COLO668 (cell line): ENCODE data around the gene FUT2.

ENCODE experiments used
- DNase-seq: peaks from one replicate; lab custom pipeline; 2025; ENCODE audit not compliant: unreplicated experiment; lab: John Stamatoyannopoulos, UW

Gene FUT2

DNA sequence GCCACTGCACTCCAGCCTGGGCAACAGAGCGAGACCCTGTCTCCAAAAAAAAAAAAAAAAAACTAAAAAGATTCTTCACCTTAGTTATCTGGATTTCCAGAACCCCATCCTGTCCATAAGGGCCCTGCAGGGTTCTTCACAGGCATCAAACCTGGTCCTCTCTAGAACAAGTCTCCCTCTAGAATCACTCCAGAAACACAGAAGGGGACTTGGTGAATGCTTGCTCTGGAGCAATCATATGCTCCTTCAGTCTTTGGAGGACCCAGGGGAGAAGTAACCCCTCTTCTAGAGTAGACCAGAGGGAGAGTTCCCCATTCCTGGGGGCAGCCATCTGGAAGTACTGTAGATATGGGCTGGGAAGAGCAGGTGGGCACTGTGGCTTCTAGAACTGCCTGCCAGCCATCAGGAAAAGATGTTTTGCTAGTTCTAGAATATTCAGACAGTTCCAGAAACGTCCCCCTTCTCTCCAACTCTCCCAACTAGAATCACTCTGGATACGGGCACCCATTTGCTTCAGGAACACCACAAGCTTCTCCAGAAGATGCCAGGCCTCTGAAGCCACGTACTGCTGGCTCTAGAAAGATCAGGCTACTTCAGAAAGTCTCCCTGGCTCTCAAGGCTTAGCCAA is 53.9 kb downstream of the FUT2 start:
- DNase-seq, result no peak

DNA sequence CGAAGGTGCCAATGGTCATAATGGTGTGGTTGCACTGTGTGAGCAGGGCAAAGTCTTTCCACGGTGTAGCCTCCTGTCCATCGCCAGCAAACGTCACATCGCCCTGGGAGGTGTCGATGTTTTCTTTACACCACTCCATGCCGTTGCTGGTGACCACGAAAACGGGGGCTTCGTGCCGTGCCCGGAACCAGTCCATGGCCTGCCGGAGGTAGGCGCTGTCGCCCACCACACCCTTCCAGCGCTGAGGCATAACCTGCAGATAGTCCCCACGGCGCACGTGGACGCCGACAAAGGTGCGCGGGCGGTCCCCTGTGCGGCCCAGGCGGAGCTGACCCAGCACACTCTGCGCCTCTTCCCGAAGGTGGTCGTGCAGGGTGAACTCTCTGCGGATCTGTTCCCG is 54.6 kb downstream of the FUT2 start:
- no peak for DNase-seq

DNA sequence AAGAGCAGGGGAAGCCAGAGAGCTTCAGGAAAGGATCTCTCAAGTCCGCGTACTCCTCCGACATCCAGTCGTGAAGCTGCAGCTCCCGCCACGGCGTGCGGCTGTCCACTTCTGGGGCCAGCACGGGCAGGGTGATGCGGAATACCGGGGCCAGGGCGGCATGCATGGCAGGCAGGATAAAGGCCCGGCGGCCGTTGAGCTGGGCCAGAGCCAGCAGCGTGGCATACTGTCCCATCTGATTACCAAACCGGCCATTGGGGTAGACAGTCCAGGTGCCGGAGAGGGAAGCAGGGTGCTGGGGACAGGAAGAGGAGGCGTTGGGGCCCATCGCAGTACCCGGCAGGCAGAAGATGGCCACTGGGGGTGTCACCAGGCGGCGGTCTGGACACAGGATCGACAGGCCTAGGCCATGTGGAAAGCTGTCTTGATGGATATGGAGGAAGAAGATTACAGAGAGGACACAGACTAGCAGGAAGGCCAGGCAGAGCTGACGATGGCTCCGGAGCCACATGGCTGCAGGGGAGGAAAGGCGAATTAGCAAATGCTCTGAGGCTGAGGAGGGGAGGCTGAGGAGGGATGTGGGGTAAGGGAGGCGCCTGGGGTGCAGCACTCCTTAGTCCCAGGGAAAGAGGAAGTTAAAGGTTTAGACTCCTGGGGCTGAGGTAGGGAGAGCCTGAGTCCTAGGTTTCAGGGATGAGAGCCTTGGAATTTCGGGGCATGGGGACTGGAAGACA is 55.2 kb downstream of the FUT2 start:
- DNase-seq, result no peak

DNA sequence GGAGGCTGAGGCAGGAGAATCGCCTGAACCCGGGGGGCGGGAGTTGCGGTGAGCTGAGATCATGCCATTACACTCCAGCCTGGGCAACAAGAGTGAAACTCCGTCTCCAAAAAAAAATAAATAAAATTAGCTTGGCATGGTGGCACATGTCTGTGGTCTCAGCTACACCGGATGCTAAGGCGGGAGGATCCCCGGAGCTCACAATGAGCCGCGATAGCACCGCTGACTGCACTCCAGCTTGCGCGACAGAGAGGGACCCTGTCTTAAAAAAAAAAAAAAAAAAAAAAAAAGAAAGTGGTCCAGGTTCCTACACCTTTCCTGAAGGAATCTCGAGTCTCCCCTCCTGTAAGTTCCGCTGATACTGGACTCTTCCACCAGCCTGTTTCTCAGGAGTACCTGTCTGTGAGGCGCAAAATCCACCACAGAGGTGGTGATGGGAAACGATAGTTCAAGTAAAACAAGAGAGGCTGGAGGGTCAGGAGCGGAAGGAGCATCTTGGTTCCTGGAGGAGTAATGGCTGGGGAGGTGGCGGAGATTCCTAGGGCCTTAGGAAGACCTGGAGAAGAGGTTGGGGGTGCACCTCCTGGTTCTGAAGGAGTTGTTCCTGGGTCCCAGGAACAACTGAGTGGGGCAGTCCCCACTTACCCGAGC is 56.2 kb downstream of the FUT2 start:
- peak; percentile 20 for DNase-seq

DNA sequence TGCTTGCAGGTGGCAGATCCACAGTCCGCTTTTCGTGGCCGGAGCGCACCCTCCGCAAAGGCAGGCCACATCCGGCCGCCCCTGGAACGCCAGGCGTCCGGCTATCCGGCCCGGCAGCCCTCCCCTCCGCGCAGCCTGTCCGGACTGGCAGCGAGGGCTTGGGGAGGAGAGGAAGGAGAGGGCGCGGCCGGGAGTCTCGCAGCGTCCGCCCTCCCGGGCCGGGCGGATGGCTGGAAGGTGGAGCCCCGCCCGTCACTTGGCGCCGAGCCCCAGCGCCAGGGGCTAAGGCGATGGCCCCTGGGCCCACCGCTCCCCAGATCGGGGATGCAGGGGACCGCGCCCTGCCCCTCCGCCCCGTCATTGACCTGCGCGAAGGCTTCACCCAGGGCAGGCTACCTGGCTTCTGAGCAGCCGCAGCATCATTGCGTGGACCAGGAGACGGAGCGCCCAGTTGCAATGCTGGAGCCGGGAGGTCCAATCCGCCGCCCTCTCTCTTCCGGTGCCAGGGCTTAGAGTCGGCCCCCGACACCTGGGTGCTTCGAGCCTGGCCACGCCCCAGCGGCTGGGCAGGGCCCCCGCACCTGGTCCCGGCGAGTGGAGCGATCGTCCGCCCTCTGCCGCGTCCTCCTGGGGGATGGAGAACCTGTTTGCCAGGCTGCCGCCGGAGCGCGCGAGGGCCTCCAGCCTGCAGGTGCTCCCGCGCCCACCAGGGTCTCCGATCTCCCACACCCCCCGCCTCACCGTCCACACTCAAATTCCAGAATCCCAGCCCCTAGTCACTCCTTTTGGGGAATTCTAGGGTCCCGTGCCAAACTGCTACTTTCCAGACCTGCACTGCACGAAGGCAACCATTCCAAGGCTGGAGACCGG is 57.0 kb downstream of the FUT2 start, which contains the start of gene FUT1:
FUT1 (minus strand) TSS at position 146 of the 870 bp plus-strand sequence. CDS start 1,360 bp downstream, outside the sequence.
- peak; percentile 98 for DNase-seq

DNA sequence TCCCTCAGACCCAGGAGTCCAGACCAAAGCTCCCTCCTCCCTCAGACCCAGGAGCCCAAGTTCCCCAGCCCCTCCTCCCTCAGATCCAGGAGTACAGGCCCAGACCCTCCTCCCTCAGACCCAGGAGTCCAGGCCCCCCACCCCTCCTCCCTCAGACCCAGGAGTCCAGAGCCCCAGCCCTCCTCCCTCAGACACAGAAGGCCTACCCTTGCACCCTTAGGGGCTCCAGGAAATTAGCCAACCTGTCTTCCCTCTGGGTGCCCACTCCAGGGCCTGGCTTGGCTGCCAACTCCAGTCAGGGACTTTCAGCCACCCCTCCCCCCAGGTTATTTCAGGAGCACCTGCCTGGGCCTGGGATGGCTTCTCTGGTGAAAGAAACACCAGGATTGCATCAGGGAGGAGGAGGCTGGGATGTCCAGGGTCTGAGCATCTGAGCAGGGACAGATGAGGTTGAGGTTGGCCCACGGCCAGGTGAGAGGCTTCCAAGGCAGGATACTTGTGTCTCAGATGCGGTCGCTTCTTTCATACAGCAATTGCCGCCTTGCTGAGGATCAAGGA is 59.4 kb downstream of the FUT2 start, which contains the start of gene FGF21:
FGF21 (plus strand) TSS at position 441 of the 558 bp plus-strand sequence. CDS start 713 bp downstream, outside the sequence.
- DNase-seq, result peak; percentile 52
